Vagina (tissue), 2 donors: ENCODE data around the gene TBC1D14. TPM values are rescaled to one million over a fixed set of nuclear protein-coding genes. Genes with fewer than 3 reads are reported as not detected.

ENCODE experiments used
- DNase-seq, 2 donors: peaks; one replicate each; pipeline ENCODE4 v3.0.0-alpha.2; 2017; ENCODE audit errors: extremely low spot score in 2 of 2
- H3K27ac ChIP-seq: fragments of 200-600 bp; sonication (generic); one replicate; pipeline ENCODE4 v1.5.1; 2019
- H3K27me3 ChIP-seq: fragments of 200-600 bp; sonication (generic); one replicate; pipeline ENCODE4 v1.5.1; 2019
- H3K36me3 ChIP-seq, 2 donors: fragments of 200-600 bp; sonication (generic); one replicate each; pipeline ENCODE4 v1.5.1; 2017 to 2019
- H3K4me1 ChIP-seq: fragments of 200-600 bp; sonication (generic); one replicate; pipeline ENCODE4 v1.5.1; 2019
- H3K4me3 ChIP-seq, 2 donors: fragments of 200-600 bp; sonication (generic); 1 replicate in 1 of 2; 2 replicates in 1 of 2; pipeline ENCODE4 v1.5.1; 2016 to 2019
- H3K9me3 ChIP-seq: fragments of 200-600 bp; sonication (generic); one replicate; pipeline ENCODE4 v1.5.1; 2019
- CTCF ChIP-seq, 3 experiments: fragments of 450-650 bp in 2 of 3; fragments of 200-600 bp in 1 of 3; sonication (generic) in 1 of 3; IDR thresholded peaks; one replicate each; pipeline ENCODE4 v1.5.1; 2017 to 2019; ENCODE audit warnings: antibody characterized with exemption in 3 of 3, mild to moderate bottlenecking in 2 of 3, moderate library complexity in 2 of 3
- POLR2A ChIP-seq, 2 donors: fragments of 450-650 bp; IDR thresholded peaks; one replicate each; pipeline ENCODE4 v1.6.1; 2017; ENCODE audit warnings: antibody characterized with exemption in 2 of 2, mild to moderate bottlenecking in 2 of 2, moderate library complexity in 2 of 2
- POLR2AphosphoS5 ChIP-seq, 2 donors: sonication (generic); formaldehyde crosslinking; IDR thresholded peaks; one replicate each; pipeline ENCODE4 v1.9.0; 2017; ENCODE audit warnings: antibody characterized with exemption in 2 of 2, mild to moderate bottlenecking in 2 of 2, low read depth in 1 of 2; ENCODE audit not compliant: insufficient read depth in 1 of 2
- intact Hi-C: fragments of 100-400 bp; cut with DNase I; formaldehyde crosslinking; loops from one replicate; pipeline ENCODE4 v1.15.1; 2023
- total RNA-seq: library from RNA; depleted of rRNA; stranded (reverse); fragments of >200 nt; gene quantifications from one replicate; pipeline ENCODE4 v1.2.3, GENCODE V29; 2016

Gene TBC1D14
- total RNA-seq, 1 donor from 2014 or later = 35.4 TPM

GRCh38 chr4:6898763-6899162 is 10.9 kb upstream of the TBC1D14 start:
- intact Hi-C loops = no loop called here

GRCh38 chr4:6900181-6900812 is 9.3 kb upstream of the TBC1D14 start:
- H3K36me3 ChIP-seq = no peaks in the 10 kb centered on the region
- H3K27me3 ChIP-seq = no peaks in the 10 kb centered on the region
- no peak for DNase-seq
- no peaks in the 10 kb centered on the region for H3K9me3 ChIP-seq
- no peaks in the 10 kb centered on the region for H3K4me1 ChIP-seq
- no peak for TF ChIP-seq POLR2A (IDR thresholded peaks at IDR 0.05)
- TF ChIP-seq POLR2AphosphoS5 (IDR thresholded peaks at IDR 0.05; ENCODE audit: insufficient read depth in 1 of 2, low read depth in 1 of 2) = no peak
- no peak for TF ChIP-seq CTCF (IDR thresholded peaks at IDR 0.05)
- H3K27ac ChIP-seq = no peak overlapping the region
- intact Hi-C loops = no loop called here
- H3K4me3 ChIP-seq = no peak overlapping the region

More at GRCh38 chr4:6898763-6899162, 10.9 kb upstream of the TBC1D14 start:
- TF ChIP-seq POLR2A (IDR thresholded peaks at IDR 0.05) = no peak
- DNase-seq = no peak
- no peaks in the 10 kb centered on the region for H3K27me3 ChIP-seq
- no peaks in the 10 kb centered on the region for H3K36me3 ChIP-seq
- no peaks in the 10 kb centered on the region for H3K9me3 ChIP-seq
- H3K4me1 ChIP-seq = no peaks in the 10 kb centered on the region
- H3K4me3 ChIP-seq = no peak overlapping the region
- no peak overlapping the region for H3K27ac ChIP-seq

DNA sequence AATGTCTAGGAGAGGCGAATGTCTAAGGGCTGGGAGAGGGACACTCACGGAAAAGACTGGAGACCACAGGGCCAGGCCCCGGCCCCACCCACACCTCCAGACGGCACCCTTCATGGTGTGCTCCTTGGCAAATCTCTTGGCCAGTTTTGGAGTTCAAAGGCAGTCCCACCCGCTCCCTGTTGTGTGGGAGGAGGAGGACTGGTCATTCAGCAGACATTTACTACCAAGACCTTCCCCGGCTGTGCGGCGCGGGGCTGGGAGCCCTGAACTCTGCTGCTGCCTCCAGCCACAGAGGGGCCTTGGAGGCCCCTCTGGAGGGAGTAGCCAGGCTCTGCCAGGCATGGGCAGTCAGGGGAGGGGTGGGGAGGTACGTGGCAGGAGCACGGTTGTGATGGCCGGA is 8.7 kb upstream of the TBC1D14 start:
- TF ChIP-seq POLR2A (IDR thresholded peaks at IDR 0.05) = no peak
- TF ChIP-seq CTCF (IDR thresholded peaks at IDR 0.05) = no peak
- no peak for TF ChIP-seq POLR2AphosphoS5 (IDR thresholded peaks at IDR 0.05; ENCODE audit: insufficient read depth in 1 of 2, low read depth in 1 of 2)
- intact Hi-C loops = no loop called here
- no peak for DNase-seq
- H3K4me1 ChIP-seq = no peaks in the 10 kb centered on the region
- H3K36me3 ChIP-seq = no peaks in the 10 kb centered on the region
- no peaks in the 10 kb centered on the region for H3K9me3 ChIP-seq
- no peak overlapping the region for H3K27ac ChIP-seq
- no peaks in the 10 kb centered on the region for H3K27me3 ChIP-seq
- no peak overlapping the region for H3K4me3 ChIP-seq

DNA sequence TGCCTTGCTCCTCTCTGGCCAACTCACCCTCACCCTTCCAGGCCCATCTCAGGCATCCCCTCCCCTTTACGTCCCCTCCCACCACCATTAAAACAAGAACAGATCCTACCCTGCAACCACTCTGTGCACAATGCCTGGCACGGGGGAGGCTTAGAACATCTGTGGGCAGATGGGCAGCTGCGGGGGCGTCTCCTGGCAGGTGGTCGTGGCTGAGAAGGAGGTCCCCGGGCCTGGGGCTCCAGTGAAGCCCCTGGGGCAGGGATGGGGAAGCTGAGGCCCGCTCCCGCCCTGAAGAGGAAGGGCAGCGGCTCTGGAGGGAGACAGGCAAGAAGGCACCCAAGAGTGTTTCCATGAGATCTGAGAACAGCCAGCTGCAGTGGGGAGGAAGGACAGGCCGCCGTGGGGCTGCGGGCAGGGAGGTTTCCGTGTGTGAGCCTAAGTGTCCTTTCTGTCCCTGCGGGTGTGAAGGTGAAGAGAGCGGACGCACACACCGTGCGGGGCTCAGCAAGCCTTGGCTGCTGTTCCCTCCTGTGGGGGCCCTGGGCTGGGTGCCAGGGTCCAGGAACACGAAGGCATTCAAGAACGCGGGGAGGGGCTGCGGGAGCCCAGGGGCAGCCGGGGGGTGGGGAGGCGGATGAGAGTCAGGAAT is 7.8 kb upstream of the TBC1D14 start:
- Histone ChIP-seq H3K9me3 (no peaks in the 10 kb centered on the region), H3K4me3 (no peak overlapping the region), H3K27ac (no peak overlapping the region), H3K36me3 (no peaks in the 10 kb centered on the region), H3K27me3 (no peaks in the 10 kb centered on the region), H3K4me1 (no peaks in the 10 kb centered on the region)
- no peak for DNase-seq
- intact Hi-C loops = no loop called here
- TF ChIP-seq POLR2A (IDR thresholded peaks at IDR 0.05) (no peak), CTCF (IDR thresholded peaks at IDR 0.05) (no peak), POLR2AphosphoS5 (IDR thresholded peaks at IDR 0.05; ENCODE audit: insufficient read depth in 1 of 2, low read depth in 1 of 2) (no peak)

DNA sequence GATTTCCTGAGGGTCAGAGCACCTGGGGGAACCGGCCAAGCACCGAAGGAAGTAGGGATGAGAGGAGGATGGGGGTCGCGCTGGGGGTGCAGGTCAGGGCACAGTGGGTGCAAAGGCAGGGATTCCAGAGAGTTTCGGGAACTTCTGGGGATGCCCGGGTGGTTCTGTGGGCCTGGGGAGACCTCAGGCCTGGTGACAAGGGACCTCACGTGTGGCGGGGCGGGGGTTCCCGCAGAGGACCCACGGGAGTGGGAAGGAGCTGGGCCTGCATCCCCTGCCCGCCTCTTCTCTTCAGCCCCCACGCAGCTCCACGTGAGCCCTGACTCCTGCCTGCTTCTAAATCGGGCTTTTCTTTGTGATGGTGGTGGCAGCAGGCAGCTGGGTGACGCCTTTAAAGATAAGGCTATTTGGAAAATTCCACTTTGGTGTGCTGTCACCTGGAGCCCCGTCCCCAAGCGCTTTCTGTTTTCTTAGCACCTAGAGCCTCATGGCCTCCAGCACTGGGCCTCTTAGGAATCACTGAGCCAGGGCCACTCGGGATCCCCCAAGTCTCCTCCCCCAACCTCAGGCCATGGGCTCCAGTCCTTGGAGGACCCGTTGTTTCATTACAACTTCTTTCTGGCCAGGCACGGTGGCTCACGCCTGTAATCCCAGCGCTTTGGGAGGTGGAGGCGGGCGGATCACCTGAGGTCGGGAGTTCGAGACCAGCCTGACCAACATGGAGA is 7.1 kb upstream of the TBC1D14 start:
- Histone ChIP-seq H3K27ac (no peak overlapping the region), H3K9me3 (no peaks in the 10 kb centered on the region), H3K36me3 (no peaks in the 10 kb centered on the region), H3K4me3 (no peak overlapping the region), H3K4me1 (peaks cover 2% of the 10 kb centered on the region), H3K27me3 (no peaks in the 10 kb centered on the region)
- no peak for TF ChIP-seq POLR2AphosphoS5 (IDR thresholded peaks at IDR 0.05; ENCODE audit: insufficient read depth in 1 of 2, low read depth in 1 of 2)
- TF ChIP-seq POLR2A (IDR thresholded peaks at IDR 0.05) = no peak
- no peak for TF ChIP-seq CTCF (IDR thresholded peaks at IDR 0.05)
- intact Hi-C loops = no loop called here
- no peak for DNase-seq
